Measurements from ENCODE around the gene RBM14. TPM values are rescaled to one million over a fixed set of nuclear protein-coding genes. Genes with fewer than 3 reads are reported as not detected.

RBM14 gene
- total RNA-seq, 1 experiment from 2014 or later, result 92.0 TPM

DNA sequence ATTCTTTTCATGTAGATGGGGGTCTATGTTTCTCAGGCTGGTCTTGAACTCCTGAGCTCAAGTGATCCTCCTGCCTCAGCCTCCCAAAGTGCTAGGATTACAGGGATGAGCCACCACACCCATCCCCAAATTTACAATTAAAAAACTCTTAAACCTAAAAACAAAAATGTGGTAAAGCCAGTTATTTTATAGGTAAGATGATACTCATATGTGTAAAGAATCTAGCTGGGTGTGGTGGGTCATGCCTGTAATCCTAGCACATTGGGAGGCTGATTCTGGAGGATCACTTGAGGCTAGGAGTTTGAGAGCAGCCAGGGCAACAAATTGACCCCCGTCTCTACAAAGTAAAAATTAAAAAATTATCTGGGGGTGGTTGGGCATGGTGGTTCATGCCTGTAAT lies 4.0 kb upstream of the RBM14 start (continued):
- TF ChIP-seq ZNF416 (CRISPR knock-in tag; IDR thresholded peaks at IDR 0.05), result no peak
- no peak for TF ChIP-seq TP53 (CRISPR knock-in tag; IDR thresholded peaks at IDR 0.05)
- no peak for TF ChIP-seq ESRRA (CRISPR knock-in tag; IDR thresholded peaks at IDR 0.05; ENCODE audit: borderline replicate concordance)
- no peak for TF ChIP-seq ELF4 (CRISPR knock-in tag; IDR thresholded peaks at IDR 0.05; ENCODE audit: low read depth)
- TF ChIP-seq, protein P1, sequence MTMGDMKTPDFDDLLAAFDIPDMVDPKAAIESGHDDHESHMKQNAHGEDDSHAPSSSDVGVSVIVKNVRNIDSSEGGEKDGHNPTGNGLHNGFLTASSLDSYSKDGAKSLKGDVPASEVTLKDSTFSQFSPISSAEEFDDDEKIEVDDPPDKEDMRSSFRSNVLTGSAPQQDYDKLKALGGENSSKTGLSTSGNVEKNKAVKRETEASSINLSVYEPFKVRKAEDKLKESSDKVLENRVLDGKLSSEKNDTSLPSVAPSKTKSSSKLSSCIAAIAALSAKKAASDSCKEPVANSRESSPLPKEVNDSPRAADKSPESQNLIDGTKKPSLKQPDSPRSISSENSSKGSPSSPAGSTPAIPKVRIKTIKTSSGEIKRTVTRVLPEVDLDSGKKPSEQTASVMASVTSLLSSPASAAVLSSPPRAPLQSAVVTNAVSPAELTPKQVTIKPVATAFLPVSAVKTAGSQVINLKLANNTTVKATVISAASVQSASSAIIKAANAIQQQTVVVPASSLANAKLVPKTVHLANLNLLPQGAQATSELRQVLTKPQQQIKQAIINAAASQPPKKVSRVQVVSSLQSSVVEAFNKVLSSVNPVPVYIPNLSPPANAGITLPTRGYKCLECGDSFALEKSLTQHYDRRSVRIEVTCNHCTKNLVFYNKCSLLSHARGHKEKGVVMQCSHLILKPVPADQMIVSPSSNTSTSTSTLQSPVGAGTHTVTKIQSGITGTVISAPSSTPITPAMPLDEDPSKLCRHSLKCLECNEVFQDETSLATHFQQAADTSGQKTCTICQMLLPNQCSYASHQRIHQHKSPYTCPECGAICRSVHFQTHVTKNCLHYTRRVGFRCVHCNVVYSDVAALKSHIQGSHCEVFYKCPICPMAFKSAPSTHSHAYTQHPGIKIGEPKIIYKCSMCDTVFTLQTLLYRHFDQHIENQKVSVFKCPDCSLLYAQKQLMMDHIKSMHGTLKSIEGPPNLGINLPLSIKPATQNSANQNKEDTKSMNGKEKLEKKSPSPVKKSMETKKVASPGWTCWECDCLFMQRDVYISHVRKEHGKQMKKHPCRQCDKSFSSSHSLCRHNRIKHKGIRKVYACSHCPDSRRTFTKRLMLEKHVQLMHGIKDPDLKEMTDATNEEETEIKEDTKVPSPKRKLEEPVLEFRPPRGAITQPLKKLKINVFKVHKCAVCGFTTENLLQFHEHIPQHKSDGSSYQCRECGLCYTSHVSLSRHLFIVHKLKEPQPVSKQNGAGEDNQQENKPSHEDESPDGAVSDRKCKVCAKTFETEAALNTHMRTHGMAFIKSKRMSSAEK (CRISPR knock-in tag; IDR thresholded peaks at IDR 0.05; ENCODE audit: borderline replicate concordance), result no peak
- no peak for TF ChIP-seq ZNF219 (CRISPR knock-in tag; IDR thresholded peaks at IDR 0.05; ENCODE audit: borderline replicate concordance)
- TF ChIP-seq HMGXB4 (CRISPR knock-in tag; IDR thresholded peaks at IDR 0.05), result no peak
- TF ChIP-seq EMX1 (CRISPR knock-in tag; IDR thresholded peaks at IDR 0.05), result no peak
- TF ChIP-seq GABPB1 (CRISPR knock-in tag; IDR thresholded peaks at IDR 0.05), result no peak
- TF ChIP-seq NFATC4 (CRISPR knock-in tag; IDR thresholded peaks at IDR 0.05), result no peak

GRCh38 chr11:66614073-66614472 lies 2.4 kb upstream of the RBM14 start:
- Mint-ChIP-seq H3K4me1 (peaks cover 16% of the 10 kb centered on the region), H3K4me3 (no peak overlapping the region), H3K27me3 (ENCODE audit: low read depth) (no peaks in the 10 kb centered on the region), H3K9me3 (peaks cover 5% of the 10 kb centered on the region), H3K27ac (no peak overlapping the region), H3K36me3 (peaks cover 25% of the 10 kb centered on the region)
- ChIA-PET POLR2A (interaction anchor here (0.7 kb wide), 1 partner anchor 10 kb away, joined by 5 read pairs; no protein-coding TSS in a partner anchor), CTCF (interaction anchor here (0.6 to 0.9 kb wide), 2 partner anchors 22 to 23 kb away, joined by 4 read pairs; partner anchors contain the start of genes CCDC87 and CCS)
- TF ChIP-seq ZNF671 (CRISPR knock-in tag; IDR thresholded peaks at IDR 0.05), result no peak
- TF ChIP-seq USF2 (CRISPR knock-in tag; IDR thresholded peaks at IDR 0.05), result no peak
- no peak for TF ChIP-seq CBFB (CRISPR knock-in tag; IDR thresholded peaks at IDR 0.05; ENCODE audit: low read depth)
- no peak for TF ChIP-seq ZBTB21 (CRISPR knock-in tag; IDR thresholded peaks at IDR 0.05; ENCODE audit: borderline replicate concordance)
- DNase-seq (ENCODE audit: low spot score), result no peak
- ATAC-seq, result no peak

DNA sequence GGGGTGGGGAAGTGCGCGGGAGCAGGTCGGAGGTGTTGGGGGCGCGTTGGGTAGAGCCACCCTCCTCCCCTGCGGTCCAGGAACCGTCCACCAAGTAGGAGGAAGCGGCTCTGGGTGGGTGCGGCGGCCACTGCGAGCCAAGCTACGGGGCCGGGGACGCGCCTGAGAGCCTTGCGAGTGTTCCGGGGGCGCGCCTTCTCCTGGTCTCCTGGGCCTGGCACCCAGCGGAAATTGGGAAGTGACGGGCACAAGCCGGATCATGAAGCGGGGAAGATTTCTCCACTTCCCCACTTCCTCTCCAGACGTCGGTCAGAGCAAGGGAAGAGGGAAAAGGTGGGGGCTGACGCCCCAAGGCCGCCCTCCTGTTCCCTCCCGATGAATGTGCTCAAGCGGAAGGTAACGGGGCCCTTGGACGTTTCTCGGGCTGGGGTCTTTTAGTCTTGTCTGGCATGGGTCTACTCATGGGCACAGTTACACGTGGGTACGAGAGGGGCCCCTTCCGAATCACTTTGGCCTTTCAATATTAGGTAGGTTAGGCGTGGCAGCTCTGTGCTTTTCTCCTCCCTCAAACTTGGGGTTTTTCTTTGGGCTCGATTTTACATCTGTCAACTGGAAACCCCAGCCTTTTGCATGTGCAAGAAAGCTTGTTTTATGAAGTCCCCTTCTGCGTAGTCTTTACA lies 865 bp downstream of the RBM14 start:
- Mint-ChIP-seq H3K9me3 (no peaks in the 10 kb centered on the region), H3K36me3 (peaks cover 34% of the 10 kb centered on the region), H3K27me3 (ENCODE audit: low read depth) (no peaks in the 10 kb centered on the region), H3K4me1 (peaks cover 36% of the 10 kb centered on the region), H3K4me3 (peak overlapping the region; percentile 98), H3K27ac (peak overlapping the region; percentile 99)
- no peak for ATAC-seq
- ChIA-PET CTCF (interaction anchor here (1.0 to 2.1 kb wide), 5 partner anchors 20 to 179 kb away, joined by 3 to 9 read pairs (median 6); partner anchors contain the start of genes MRPL11, RBM4B and ZDHHC24), POLR2A (interaction anchor here (0.6 to 1.9 kb wide), 5 partner anchors 21 to 137 kb away, joined by 3 to 32 read pairs (median 5); partner anchors contain the start of genes ACTN3, CCDC87, DPP3 and RBM4)
- TF ChIP-seq, protein P2, sequence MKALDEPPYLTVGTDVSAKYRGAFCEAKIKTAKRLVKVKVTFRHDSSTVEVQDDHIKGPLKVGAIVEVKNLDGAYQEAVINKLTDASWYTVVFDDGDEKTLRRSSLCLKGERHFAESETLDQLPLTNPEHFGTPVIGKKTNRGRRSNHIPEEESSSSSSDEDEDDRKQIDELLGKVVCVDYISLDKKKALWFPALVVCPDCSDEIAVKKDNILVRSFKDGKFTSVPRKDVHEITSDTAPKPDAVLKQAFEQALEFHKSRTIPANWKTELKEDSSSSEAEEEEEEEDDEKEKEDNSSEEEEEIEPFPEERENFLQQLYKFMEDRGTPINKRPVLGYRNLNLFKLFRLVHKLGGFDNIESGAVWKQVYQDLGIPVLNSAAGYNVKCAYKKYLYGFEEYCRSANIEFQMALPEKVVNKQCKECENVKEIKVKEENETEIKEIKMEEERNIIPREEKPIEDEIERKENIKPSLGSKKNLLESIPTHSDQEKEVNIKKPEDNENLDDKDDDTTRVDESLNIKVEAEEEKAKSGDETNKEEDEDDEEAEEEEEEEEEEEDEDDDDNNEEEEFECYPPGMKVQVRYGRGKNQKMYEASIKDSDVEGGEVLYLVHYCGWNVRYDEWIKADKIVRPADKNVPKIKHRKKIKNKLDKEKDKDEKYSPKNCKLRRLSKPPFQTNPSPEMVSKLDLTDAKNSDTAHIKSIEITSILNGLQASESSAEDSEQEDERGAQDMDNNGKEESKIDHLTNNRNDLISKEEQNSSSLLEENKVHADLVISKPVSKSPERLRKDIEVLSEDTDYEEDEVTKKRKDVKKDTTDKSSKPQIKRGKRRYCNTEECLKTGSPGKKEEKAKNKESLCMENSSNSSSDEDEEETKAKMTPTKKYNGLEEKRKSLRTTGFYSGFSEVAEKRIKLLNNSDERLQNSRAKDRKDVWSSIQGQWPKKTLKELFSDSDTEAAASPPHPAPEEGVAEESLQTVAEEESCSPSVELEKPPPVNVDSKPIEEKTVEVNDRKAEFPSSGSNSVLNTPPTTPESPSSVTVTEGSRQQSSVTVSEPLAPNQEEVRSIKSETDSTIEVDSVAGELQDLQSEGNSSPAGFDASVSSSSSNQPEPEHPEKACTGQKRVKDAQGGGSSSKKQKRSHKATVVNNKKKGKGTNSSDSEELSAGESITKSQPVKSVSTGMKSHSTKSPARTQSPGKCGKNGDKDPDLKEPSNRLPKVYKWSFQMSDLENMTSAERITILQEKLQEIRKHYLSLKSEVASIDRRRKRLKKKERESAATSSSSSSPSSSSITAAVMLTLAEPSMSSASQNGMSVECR (CRISPR knock-in tag; IDR thresholded peaks at IDR 0.05; ENCODE audit: borderline replicate concordance), result peak; percentile 50; the same call in 1 of the 2 replicates
- no peak for TF ChIP-seq GRHL2 (CRISPR knock-in tag; IDR thresholded peaks at IDR 0.05; ENCODE audit: insufficient replicate concordance, severe bottlenecking)
- DNase-seq (ENCODE audit: low spot score), result no peak

Measured in WTC11 (cell line).